Activated CD8-positive, alpha-beta T cell treated with anti-CD3 and anti-CD28 coated beads for 36 hours (primary cell): ENCODE results near the gene CNTNAP4. TPM values are rescaled to one million over a fixed set of nuclear protein-coding genes. Genes with fewer than 3 reads are reported as not detected.

Experiments
- ATAC-seq: fragments of 200-7000 bp; cut with Tn5 transposase; one replicate; pipeline ENCODE4 v1.10.0; 2021; ENCODE audit warnings: mild to moderate bottlenecking, moderate library complexity
- CTCF ChIA-PET: fragments of 350-600 bp; sonication (Branson Sonifier 250); formaldehyde crosslinking; loops from one replicate; lab custom pipeline; 2021; ENCODE audit warnings: antibody characterized with exemption; lab: Charles Lee
- POLR2A ChIA-PET: fragments of 350-600 bp; sonication (Branson Sonifier 250); formaldehyde crosslinking; loops from one replicate; lab custom pipeline; 2021; ENCODE audit warnings: antibody characterized with exemption; lab: Charles Lee
- DNase-seq: peaks from one replicate; pipeline ENCODE4 v3.0.0-alpha.2; 2020
- H3K27ac Mint-ChIP-seq: one replicate; pipeline ENCODE4 v1.8.0; 2021; ENCODE audit warnings: mild to moderate bottlenecking, mixed read lengths
- H3K27me3 Mint-ChIP-seq: one replicate; pipeline ENCODE4 v1.8.0; 2021; ENCODE audit warnings: mixed read lengths
- H3K36me3 Mint-ChIP-seq: one replicate; pipeline ENCODE4 v1.8.0; 2021; ENCODE audit warnings: low read depth, mixed read lengths
- H3K4me1 Mint-ChIP-seq: one replicate; pipeline ENCODE4 v1.8.0; 2021; ENCODE audit warnings: low read depth, mixed read lengths
- H3K4me3 Mint-ChIP-seq: one replicate; pipeline ENCODE4 v1.8.0; 2021; ENCODE audit warnings: mild to moderate bottlenecking, moderate library complexity, mixed read lengths
- H3K9me3 Mint-ChIP-seq: one replicate; pipeline ENCODE4 v1.8.0; 2021; ENCODE audit warnings: mixed read lengths
- CTCF ChIP-seq: fragments of 200-600 bp; IDR thresholded peaks from one replicate; pipeline ENCODE4 v1.8.0; 2022; ENCODE audit warnings: antibody characterized with exemption, mild to moderate bottlenecking
- intact Hi-C: fragments of 100-400 bp; cut with micrococcal nuclease; formaldehyde crosslinking; loops from one replicate; pipeline ENCODE4 v1.10.0; 2022
- total RNA-seq, 2 experiments: library from RNA; stranded (reverse); gene quantifications; one replicate each; pipeline ENCODE4 v1.2.3, GENCODE V29; 2021

Gene CNTNAP4
- total RNA-seq, 2 experiments from 2014 or later: not detected

- CTCF ChIA-PET: no interaction called here
- ATAC-seq (no peak), DNase-seq (no peak)
- Mint-ChIP-seq H3K9me3 (peaks cover 1% of the 10 kb centered on the region), H3K27ac (no peak overlapping the region), H3K27me3 (no peaks in the 10 kb centered on the region), H3K4me3 (no peak overlapping the region), H3K36me3 (no peaks in the 10 kb centered on the region), H3K4me1 (no peaks in the 10 kb centered on the region)
- POLR2A ChIA-PET: no interaction called here
- no peak for TF ChIP-seq CTCF
- intact Hi-C loops: no loop called here
Observed at GRCh38 chr16:76531236-76531635, 254.0 kb downstream of the CNTNAP4 start.

DNA sequence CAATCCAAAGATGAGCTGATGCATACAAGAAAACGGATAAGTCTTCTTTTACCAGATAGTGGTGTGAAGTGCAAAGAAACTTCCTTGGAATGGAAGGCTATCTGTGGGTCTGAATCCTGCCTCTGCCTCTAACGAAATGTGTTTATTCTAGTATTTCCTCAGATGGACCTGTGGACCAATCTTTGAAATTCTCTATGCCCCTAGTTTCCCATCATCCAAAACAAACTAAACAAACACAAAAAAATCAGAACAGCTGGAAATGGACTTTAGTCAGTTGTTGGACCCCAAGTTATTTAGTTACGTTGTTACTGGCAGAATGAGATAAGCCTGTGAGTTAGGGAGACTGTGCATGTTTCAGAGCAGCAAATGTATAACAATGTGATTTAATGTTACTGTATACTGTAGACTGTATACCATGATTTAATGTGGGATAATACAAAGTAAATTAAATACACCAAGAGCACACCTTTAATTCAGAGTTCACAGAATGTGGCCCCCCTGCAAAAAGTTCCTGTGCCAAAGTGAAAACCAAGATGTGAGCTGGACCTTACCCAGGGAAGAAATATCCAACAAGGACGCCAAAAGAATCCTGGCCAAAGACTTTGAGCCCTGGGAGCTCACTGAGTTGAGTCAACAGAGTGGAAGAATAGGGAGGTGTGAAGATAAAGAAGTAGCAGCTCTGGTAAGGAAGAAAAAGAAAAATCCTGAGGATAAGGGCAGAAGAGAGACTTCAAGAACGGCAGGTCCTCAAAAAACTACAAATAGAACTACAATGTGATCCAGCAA, 255.2 kb downstream of the CNTNAP4 start:
- no peaks in the 10 kb centered on the region for H3K4me1 Mint-ChIP-seq
- intact Hi-C loops: no loop called here
- no peaks in the 10 kb centered on the region for H3K27me3 Mint-ChIP-seq
- H3K27ac Mint-ChIP-seq: no peak overlapping the region
- ChIA-PET POLR2A (no interaction called here), CTCF (no interaction called here)
- H3K36me3 Mint-ChIP-seq: no peaks in the 10 kb centered on the region
- H3K4me3 Mint-ChIP-seq: no peak overlapping the region
- ATAC-seq: no peak
- H3K9me3 Mint-ChIP-seq: peaks cover 1% of the 10 kb centered on the region
- no peak for TF ChIP-seq CTCF
- no peak for DNase-seq

GRCh38 chr16:76539609-76540008, 262.4 kb downstream of the CNTNAP4 start:
- no peak overlapping the region for H3K4me3 Mint-ChIP-seq
- H3K36me3 Mint-ChIP-seq: no peaks in the 10 kb centered on the region
- no peak overlapping the region for H3K27ac Mint-ChIP-seq

DNA sequence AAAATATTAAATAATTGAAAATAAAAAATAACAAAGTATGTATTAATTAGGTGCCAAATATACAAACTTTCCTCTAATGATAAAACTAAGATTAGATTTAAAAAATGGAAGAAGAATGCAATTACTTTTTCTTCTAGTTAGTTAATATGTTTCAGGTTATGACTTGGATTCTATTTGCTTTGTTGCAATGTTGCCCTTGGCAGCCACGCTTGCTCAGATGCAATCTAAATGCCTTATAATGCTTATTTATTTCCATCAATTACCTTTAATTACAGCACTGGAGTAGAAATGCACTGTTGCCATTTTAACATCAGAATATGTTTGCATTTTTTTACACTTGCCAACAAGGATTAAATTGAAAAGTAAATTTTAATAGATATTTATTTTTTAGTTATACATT, 263.9 kb downstream of the CNTNAP4 start:
- no peak for TF ChIP-seq CTCF
- CTCF ChIA-PET: no interaction called here
- Mint-ChIP-seq H3K36me3 (no peaks in the 10 kb centered on the region), H3K4me3 (no peak overlapping the region), H3K27me3 (no peaks in the 10 kb centered on the region), H3K9me3 (no peaks in the 10 kb centered on the region), H3K27ac (no peak overlapping the region), H3K4me1 (no peaks in the 10 kb centered on the region)
- POLR2A ChIA-PET: no interaction called here
- intact Hi-C loops: no loop called here
- no peak for DNase-seq
- no peak for ATAC-seq

More at GRCh38 chr16:76539609-76540008, 262.4 kb downstream of the CNTNAP4 start:
- CTCF ChIA-PET: no interaction called here
- DNase-seq (no peak), ATAC-seq (no peak)
- no peak for TF ChIP-seq CTCF
- no peaks in the 10 kb centered on the region for H3K27me3 Mint-ChIP-seq
- H3K4me1 Mint-ChIP-seq: no peaks in the 10 kb centered on the region
- no peaks in the 10 kb centered on the region for H3K9me3 Mint-ChIP-seq
- intact Hi-C loops: no loop called here
- POLR2A ChIA-PET: no interaction called here

- peaks cover 2% of the 10 kb centered on the region for H3K9me3 Mint-ChIP-seq
- no peaks in the 10 kb centered on the region for H3K27me3 Mint-ChIP-seq
- no peak for TF ChIP-seq CTCF
- ChIA-PET POLR2A (no interaction called here), CTCF (no interaction called here)
- H3K4me3 Mint-ChIP-seq: no peak overlapping the region
- ATAC-seq (no peak), DNase-seq (no peak)
- H3K27ac Mint-ChIP-seq: no peak overlapping the region
- H3K36me3 Mint-ChIP-seq: no peaks in the 10 kb centered on the region
- H3K4me1 Mint-ChIP-seq: no peaks in the 10 kb centered on the region
- intact Hi-C loops: no loop called here
Observed at GRCh38 chr16:76565542-76565941, 288.3 kb downstream of the CNTNAP4 start.
